H7 (cell line): ENCODE results near the gene CEMIP. TPM values are rescaled to one million over a fixed set of nuclear protein-coding genes. Genes with fewer than 3 reads are reported as not detected.

ENCODE experiments used
- DNase-seq: peaks from one replicate; pipeline ENCODE4 v3.0.0; 2012
- H3K27me3 ChIP-seq: 2 replicates; pipeline ENCODE4 v1.6.0; 2011; ENCODE audit warnings: mild to moderate bottlenecking, low read length; ENCODE audit not compliant: control insufficient read depth, insufficient read depth
- H3K36me3 ChIP-seq: replicated peaks from 2 replicates; pipeline ENCODE4 v1.5.1; 2011; ENCODE audit warnings: low read length; ENCODE audit not compliant: control insufficient read depth, insufficient read depth
- H3K4me3 ChIP-seq: 2 replicates; pipeline ENCODE4 v1.5.1; 2011; ENCODE audit warnings: low read depth, mild to moderate bottlenecking, control low read depth, low read length, moderate library complexity; ENCODE audit not compliant: insufficient read depth
- total RNA-seq: library from RNA; depleted of rRNA; stranded (reverse); fragments of >200 nt; shearing (Covaris generic); gene quantifications from 2 replicates; pipeline ENCODE4 v1.2.3, GENCODE V29; 2014

CEMIP gene
- total RNA-seq, 1 experiment from 2014 or later: 0.03 TPM

DNA sequence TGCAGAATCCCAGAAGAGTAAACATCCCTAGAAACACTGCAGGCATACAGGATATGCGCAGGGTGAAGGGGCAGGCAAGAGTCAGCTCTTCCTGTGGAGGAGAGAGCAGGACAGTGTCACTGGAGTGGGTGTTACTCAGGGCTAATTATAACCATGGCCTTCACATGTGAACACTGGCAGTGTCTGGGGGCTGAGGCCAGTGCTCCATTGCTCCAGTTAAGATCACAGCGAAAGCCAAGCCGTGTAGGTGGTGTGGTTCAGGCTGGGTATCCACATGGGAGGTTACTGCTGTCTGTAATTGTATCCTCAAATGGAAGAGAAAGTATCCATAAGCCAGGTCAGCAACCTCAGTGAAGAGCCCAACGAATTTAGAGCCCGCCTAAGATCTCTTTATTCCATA, 125.8 kb downstream of the CEMIP start:
- Histone ChIP-seq H3K36me3 (peaks cover 2% of the 10 kb centered on the region; the same call in 1 of the 2 replicates), H3K27me3 (no peaks in the 10 kb centered on the region), H3K4me3 (no peak overlapping the region)
- DNase-seq: no peak

DNA sequence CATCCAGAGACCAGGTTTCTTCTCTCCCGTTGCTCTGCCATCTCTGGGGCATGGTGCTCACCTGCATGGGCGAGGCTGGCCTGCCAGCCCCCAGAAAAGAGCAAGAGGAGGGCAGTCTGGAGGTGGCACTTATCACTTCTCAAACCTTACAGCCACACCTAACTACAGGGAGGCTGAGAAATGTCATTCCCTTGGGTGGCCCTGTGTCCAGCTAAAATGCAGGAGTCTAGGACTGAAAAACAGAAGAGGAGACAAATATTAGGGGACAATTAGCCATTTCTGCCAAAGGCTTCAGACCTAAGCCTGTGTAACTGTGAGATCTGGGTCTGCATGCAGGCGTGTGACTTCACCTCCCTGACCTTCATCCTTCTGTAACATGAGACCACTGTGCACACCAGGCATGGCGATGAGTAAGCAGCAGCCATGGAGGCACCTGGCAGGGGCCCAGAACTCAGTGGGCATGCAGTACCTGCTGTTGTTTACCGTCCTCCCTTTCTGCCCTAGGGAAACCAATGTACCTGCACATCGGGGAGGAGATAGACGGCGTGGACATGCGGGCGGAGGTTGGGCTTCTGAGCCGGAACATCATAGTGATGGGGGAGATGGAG, 127.1 kb downstream of the CEMIP start:
- no peak overlapping the region for H3K4me3 ChIP-seq
- H3K36me3 ChIP-seq: peaks cover 2% of the 10 kb centered on the region; the same call in 1 of the 2 replicates
- no peak for DNase-seq
- H3K27me3 ChIP-seq: no peaks in the 10 kb centered on the region

DNA sequence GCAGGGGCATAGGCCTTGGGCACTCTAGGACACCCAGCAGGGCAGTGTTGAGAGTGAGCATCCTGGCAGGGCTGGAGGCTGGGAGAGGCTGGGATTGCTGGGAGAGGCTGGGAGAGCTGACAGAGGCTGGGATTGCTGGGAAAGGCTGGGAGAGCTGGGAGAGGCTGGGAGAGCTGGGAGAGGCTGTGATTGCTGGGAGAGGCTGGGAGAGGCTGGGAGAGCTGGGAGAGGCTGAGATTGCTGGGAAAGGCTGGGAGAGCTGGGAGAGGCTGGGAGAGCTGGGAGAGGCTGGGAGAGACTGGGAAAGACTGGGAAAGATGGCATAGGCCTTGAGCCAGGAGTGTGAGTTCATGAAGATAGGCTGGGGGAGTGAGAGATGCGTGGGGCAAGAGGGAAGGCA, 132.7 kb downstream of the CEMIP start:
- 0 out of 2 replicates have a peak, but pooled peaks cover 2% of the 10 kb centered on the region for H3K36me3 ChIP-seq
- no peak overlapping the region for H3K4me3 ChIP-seq
- no peaks in the 10 kb centered on the region for H3K27me3 ChIP-seq
- DNase-seq: no peak

DNA sequence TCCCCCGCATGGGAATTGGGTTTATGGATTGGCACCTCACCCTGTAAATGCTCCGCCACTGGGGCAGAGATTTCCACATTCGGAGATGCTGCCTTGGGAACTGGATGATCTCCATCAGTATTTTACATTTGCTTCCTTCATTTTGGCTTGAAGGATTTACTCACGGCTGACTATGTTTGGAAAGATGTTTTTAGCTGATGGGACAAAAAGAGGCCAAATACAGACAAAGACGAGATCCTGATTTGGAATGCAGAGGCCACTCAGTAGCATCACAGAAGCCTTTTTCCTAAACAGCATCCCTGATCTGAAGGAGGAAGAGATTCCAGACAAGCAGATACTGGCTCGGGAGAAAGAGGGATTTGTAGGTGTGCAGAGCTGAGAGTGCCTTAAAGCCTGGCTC, 133.5 kb downstream of the CEMIP start:
- DNase-seq: no peak
- Histone ChIP-seq H3K27me3 (no peaks in the 10 kb centered on the region), H3K36me3 (0 out of 2 replicates have a peak, but pooled peaks cover 2% of the 10 kb centered on the region), H3K4me3 (no peak overlapping the region)

DNA sequence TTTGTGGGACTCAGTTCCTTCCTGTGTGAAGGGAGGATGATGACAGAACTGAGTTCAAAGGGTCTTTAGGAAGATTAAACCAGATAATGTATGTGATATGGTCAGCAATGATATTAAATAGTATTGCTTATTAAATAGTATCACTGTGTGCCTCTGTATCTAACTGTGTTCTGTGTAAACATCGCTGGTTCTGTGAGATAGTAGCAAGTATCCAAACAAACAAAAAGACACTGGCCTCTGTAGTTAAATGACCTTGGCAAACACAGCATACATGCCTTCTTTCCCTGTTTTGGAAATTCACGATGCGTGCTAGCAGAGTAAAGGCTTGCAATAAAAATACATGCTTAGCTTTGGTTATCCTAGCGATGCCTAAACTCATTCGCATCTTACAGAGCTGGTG, 134.4 kb downstream of the CEMIP start:
- Histone ChIP-seq H3K4me3 (no peak overlapping the region), H3K27me3 (no peaks in the 10 kb centered on the region), H3K36me3 (no peaks in the 10 kb centered on the region)
- no peak for DNase-seq

DNA sequence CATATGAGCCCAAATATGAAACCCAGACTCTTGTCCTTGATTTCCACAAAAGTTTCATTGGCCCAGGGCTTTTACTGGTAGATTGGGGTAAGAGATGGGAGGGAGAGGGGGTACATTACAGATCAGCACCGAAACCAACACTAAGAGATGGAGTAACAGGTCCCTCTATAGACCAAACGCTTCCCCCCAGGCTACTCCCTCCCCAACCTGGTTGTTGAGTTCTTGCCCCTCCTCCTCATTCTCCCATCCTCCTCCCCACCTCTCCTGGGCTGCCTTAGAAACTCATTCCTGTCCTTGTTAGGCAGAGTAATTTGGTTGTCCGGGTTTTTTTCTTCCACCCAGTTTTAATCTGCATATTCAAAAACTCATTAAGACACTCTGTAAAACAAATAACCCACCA, 136.3 kb downstream of the CEMIP start:
- H3K4me3 ChIP-seq: no peak overlapping the region
- H3K36me3 ChIP-seq: no peaks in the 10 kb centered on the region
- H3K27me3 ChIP-seq: no peaks in the 10 kb centered on the region
- DNase-seq: peak; percentile 91

DNA sequence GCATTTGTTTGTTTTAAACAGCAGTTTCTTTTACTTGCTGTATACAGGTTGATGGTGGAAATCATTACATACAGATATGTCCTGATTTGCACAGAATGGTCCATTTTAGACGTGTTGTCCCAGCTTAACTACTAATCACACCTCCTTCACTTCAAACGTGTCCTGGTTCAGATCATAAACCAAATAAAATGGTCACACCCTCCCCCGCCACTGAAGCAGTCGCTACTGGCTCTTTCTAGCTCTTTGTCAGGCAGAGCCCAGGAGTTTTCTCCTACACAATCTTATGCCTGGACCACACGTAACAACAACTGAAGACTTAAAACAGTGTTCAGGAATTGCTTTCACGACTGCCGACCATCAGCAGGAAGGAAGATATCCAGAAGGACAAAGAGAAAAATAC, 136.9 kb downstream of the CEMIP start:
- Histone ChIP-seq H3K36me3 (no peaks in the 10 kb centered on the region), H3K27me3 (no peaks in the 10 kb centered on the region), H3K4me3 (no peak overlapping the region)
- DNase-seq: no peak

DNA sequence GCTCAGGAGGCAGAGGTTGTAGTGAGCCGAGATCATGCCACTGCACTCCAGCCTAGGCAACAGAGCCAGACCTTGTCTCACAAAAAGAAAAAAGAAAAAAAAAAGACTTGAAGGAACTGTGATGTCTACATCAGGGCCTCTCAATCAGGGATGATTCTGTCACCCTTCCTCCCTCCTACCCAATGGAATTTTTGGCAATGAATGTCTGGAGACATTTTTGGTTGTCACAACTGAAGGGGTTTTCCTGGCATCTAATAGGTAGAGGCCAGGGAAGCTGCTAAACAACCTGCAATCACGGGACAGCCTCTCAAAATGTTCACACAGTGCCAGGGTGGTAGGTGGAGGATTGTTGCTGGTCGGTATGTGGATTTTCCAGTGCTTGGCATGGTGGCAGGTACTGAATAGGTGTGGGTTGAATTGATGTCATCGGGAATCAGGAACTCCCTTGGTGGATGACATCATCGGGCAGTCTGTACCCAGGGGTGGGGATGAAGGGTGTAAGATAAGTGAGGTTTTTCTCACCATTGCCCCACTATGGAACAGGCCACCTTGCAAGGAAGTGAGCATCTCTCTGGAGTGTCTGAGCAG, 139.1 kb downstream of the CEMIP start:
- Histone ChIP-seq H3K36me3 (no peaks in the 10 kb centered on the region), H3K4me3 (no peak overlapping the region), H3K27me3 (no peaks in the 10 kb centered on the region)
- DNase-seq: no peak

DNA sequence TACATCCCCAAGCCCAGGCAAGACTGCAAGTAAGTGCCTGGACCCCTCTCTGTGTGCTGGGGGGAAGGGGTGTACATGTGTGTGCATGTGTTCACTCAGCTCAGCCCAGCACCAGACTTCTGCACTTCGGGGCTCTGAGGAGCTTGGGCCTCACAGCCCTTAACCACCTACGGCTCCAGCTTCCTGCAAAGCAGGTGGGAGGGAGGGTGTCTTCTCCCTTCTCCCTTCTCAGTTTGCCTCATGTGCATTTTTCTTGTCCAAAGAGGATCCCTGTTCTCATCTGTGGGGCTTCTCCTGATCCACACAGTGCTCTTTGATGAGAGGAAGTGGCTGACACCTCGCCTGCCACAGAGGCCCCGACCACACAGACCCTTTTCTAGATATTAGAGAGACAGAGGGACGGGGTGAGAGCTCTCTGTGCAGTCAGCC, 141.1 kb downstream of the CEMIP start:
- DNase-seq: no peak
- Histone ChIP-seq H3K4me3 (no peak overlapping the region), H3K36me3 (no peaks in the 10 kb centered on the region; the same call in 1 of the 2 replicates), H3K27me3 (no peaks in the 10 kb centered on the region)

DNA sequence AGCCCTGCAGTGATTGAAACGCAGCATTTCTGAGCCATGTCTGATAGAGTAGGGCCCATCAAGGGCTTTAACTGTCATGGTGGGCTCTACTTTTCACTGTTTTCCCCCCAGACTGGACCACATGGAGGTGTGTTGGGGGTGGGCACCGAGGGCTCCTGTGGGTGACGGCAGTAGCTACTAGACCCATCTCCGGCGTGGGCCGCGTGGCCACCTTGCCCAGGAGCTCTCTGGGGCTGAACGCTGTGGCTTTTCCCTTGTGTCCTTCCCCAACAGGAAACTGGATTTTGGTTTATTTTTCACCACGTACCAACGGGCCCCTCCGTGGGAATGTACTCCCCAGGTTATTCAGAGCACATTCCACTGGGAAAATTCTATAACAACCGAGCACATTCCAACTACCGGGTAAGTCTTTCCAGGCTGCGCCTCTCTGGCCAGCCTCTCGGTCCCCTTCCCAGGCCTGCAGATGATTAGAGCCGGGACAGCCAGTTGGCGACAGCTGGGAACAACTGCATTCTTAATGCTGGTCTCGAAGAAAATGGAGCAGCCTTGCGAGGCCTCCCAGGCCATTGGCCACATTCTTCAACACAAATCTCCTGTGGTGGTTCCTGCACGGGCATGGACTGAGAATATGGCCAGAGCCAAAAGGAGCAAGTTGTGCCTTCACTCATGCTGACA, 142.7 kb downstream of the CEMIP start:
- no peaks in the 10 kb centered on the region; the same call in 1 of the 2 replicates for H3K36me3 ChIP-seq
- no peak for DNase-seq
- H3K4me3 ChIP-seq: no peak overlapping the region
- no peaks in the 10 kb centered on the region for H3K27me3 ChIP-seq

DNA sequence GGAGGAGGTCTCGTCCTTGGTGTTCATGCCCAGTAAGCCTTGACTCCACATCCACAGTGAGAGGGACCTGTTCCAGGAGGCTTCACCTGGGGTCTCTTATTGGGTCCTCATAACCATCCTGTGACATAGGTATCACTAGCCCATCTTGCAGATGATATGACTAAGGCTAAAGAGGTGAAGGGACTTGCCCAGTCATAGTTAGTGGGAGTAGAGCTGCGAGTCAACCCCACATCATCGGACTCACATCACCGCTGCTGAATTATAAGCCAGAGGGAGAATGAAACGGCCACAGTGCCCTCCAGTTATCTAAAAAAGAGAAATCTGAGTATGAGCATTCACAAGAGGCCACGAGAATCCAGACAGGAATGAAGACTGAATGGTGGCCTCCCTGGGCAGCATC, 144.5 kb downstream of the CEMIP start:
- DNase-seq: no peak
- Histone ChIP-seq H3K36me3 (no peaks in the 10 kb centered on the region; the same call in 1 of the 2 replicates), H3K4me3 (no peak overlapping the region), H3K27me3 (no peaks in the 10 kb centered on the region)

DNA sequence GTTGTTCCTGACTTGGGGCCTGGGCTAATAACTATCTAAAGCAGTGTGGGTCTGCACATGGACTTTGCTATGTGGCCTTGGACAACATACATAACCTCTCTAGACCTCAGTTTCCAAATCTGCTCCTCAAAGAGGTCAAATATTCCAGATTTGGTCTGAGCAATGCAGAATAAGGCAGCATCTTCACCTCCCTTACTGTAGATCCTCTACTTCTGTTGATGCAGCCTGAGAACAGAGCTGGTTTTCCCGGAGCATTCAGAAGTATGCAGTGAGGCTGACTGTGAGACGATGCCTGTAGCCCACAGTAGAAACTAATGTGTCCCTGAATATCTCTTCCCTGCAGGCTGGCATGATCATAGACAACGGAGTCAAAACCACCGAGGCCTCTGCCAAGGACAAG, 145.1 kb downstream of the CEMIP start:
- Histone ChIP-seq H3K4me3 (no peak overlapping the region), H3K36me3 (no peaks in the 10 kb centered on the region; the same call in 1 of the 2 replicates), H3K27me3 (no peaks in the 10 kb centered on the region)
- DNase-seq: no peak

DNA sequence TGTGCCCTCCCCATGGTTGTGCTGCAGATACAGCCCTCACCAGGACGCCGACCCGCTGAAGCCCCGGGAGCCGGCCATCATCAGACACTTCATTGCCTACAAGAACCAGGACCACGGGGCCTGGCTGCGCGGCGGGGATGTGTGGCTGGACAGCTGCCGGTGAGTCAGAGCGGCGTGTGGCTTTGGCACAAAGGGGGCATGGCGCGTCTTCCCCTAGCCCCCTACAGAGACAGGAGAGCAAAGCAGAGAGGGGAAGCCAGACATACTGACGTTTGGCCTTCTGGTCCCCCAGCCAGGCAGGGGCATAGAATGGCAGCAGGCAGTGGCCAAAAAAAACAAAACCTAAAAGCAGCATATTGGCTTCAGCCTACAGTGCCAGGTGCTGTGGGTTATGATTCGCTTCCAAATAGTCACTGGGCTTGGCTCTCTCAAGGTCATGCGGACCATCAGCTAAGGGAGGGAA, 146.5 kb downstream of the CEMIP start:
- DNase-seq: peak; percentile 33
- Histone ChIP-seq H3K4me3 (no peak overlapping the region), H3K36me3 (no peaks in the 10 kb centered on the region; the same call in 1 of the 2 replicates), H3K27me3 (no peaks in the 10 kb centered on the region)

DNA sequence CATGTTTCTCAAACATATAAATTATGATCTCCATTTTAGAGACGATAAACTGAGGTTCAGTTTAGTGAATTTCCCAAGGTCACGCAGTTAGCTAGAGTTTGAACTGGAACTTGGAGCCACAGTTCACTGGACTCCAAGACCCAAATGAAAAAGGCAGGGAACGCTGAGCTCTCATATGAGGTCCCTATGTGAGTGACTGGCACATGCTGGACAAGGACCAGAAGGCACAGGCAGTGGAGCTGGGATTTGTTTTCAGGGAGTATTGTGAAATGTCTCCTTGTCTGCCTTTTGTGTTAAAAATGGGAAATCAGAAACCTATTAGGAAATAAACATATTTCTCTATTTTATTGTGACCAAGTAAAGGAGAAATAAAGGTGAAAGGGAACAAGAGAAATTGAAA, 147.0 kb downstream of the CEMIP start:
- H3K27me3 ChIP-seq: no peaks in the 10 kb centered on the region
- H3K36me3 ChIP-seq: no peaks in the 10 kb centered on the region; the same call in 1 of the 2 replicates
- no peak for DNase-seq
- H3K4me3 ChIP-seq: no peak overlapping the region

DNA sequence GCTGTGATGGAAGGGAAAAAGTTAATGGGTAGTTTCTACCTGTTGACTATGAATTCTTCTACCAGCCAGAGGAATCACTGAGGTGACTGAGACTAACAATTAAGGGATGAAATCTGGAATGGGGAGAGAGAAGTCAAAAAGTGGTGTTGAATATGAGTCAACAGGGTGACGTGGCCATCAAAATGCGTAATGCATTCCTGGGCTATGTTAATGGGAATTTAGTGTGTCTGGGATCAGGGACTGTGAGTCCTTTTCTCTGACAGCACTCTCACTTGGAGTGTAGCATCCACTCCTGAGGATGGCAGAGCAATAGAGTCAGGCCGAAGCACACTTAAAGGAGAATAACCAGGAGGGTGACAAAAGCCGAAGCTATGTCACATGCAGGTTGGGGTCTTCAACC, 150.1 kb downstream of the CEMIP start:
- H3K4me3 ChIP-seq: no peak overlapping the region
- H3K27me3 ChIP-seq: no peaks in the 10 kb centered on the region
- H3K36me3 ChIP-seq: no peaks in the 10 kb centered on the region; the same call in 1 of the 2 replicates
- no peak for DNase-seq
